ENCODE data around the gene CTPS2.
"Not testable (repeated sequence)": the region's sequence is repeated elsewhere in the genome, so short reads cannot be mapped to it uniquely, and the experiment has no call there.

CTPS2 gene

GRCh38 chrX:16601885-16602284, 110.6 kb downstream of the CTPS2 start:
- DNase-seq, result no peak

- no peak for DNase-seq
Measured at GRCh38 chrX:16594490-16594889, 118.0 kb downstream of the CTPS2 start.

GRCh38 chrX:16593801-16594200, 118.7 kb downstream of the CTPS2 start:
- DNase-seq, result no peak

- no peak for DNase-seq
Measured at GRCh38 chrX:16592194-16592770, 120.2 kb downstream of the CTPS2 start.

GRCh38 chrX:16589826-16590225, 122.6 kb downstream of the CTPS2 start:
- no peak for DNase-seq

- DNase-seq, result no peak
Measured at GRCh38 chrX:16589211-16589610, 123.3 kb downstream of the CTPS2 start.

- DNase-seq, result no peak
Measured at GRCh38 chrX:16588266-16588665, 124.2 kb downstream of the CTPS2 start.

GRCh38 chrX:16587836-16588235, 124.6 kb downstream of the CTPS2 start:
- DNase-seq, result no peak

- DNase-seq, result no peak
Measured at GRCh38 chrX:16586377-16587112, 125.9 kb downstream of the CTPS2 start.

GRCh38 chrX:16585486-16586376, 126.7 kb downstream of the CTPS2 start:
- DNase-seq, result no peak

- DNase-seq, result not testable (repeated sequence)
Measured at GRCh38 chrX:16580004-16580797, 132.3 kb downstream of the CTPS2 start.

GRCh38 chrX:16579517-16579916, 133.0 kb downstream of the CTPS2 start:
- no peak for DNase-seq

GRCh38 chrX:16578218-16578617, 134.3 kb downstream of the CTPS2 start:
- no peak for DNase-seq

- no peak for DNase-seq
Measured at GRCh38 chrX:16577483-16578029, 134.9 kb downstream of the CTPS2 start.

- DNase-seq, result not testable (repeated sequence)
Measured at GRCh38 chrX:16575388-16575787, 137.1 kb downstream of the CTPS2 start.

GRCh38 chrX:16573781-16574180, 138.7 kb downstream of the CTPS2 start:
- no peak for DNase-seq

GRCh38 chrX:16567681-16568080, 144.8 kb downstream of the CTPS2 start:
- no peak for DNase-seq

GRCh38 chrX:16566571-16566970, 145.9 kb downstream of the CTPS2 start:
- DNase-seq, result no peak

- DNase-seq, result no peak
Measured at GRCh38 chrX:16560173-16560572, 152.3 kb downstream of the CTPS2 start.

GRCh38 chrX:16559206-16559619, 153.3 kb downstream of the CTPS2 start:
- DNase-seq, result no peak

- no peak for DNase-seq
Measured at GRCh38 chrX:16558489-16558888, 154.0 kb downstream of the CTPS2 start.

GRCh38 chrX:16552546-16552945, 159.9 kb downstream of the CTPS2 start:
- no peak for DNase-seq

GRCh38 chrX:16547644-16548043, 164.8 kb downstream of the CTPS2 start:
- no peak for DNase-seq

All from NCI-H774 (cell line).